Retinal pigment epithelial cell (primary cell): ENCODE measurements around the gene PLD1.
A peak's percentile ranks its signal among the peaks of the same experiment; 100 is the strongest.

Experiments
- DNase-seq: peaks from one replicate; pipeline ENCODE4 v3.0.0-alpha.2; 2010; ENCODE audit warnings: low read depth
- H3K4me3 ChIP-seq: 2 replicates; pipeline ENCODE4 v1.5.1; 2011; ENCODE audit warnings: mild to moderate bottlenecking, low read length, control low read depth, moderate library complexity
- CTCF ChIP-seq: conservative IDR thresholded peaks from 2 replicates; pipeline ENCODE4 v1.5.1; 2011; ENCODE audit warnings: low read depth, low read length, control low read depth, inconsistent platforms

The PLD1 gene

DNA sequence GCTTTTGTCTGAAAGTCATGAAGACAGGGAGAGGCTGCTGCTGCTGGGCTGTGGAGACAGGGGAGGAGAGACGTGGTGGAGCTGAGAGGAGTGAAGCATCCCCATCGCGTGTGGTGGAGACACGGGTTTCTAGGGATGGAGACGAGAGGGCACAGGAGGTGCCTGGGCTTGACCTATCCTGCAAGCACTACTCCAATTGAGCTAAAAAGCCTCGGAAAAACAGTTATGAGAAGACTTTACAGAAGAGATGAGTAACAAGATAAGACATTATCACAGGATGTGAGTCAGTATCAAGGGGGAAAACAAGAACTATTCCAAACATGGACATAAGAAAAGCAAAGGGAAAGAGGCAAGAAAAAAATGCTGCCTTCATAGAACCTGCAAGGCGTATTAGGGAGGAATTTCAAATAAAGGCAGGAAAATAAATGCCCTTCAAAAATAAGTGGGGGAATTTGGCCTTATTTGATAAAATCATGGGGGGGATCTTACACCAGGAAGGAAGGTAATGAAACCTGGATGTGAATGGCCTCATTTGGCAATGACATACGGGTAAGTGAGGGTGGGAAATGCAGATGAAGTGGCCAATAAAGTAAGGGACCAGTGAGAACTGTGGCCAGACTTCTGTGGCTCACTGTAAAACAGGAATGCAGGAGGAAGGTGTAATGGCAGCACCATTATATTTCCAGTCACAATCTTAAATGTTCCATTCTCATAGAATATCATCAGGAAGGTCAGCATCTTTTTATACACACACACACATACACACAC, 97.9 kb downstream of the PLD1 start:
- H3K4me3 ChIP-seq: no peak overlapping the region
- TF ChIP-seq CTCF: no peak
- no peak for DNase-seq

- TF ChIP-seq CTCF: no peak
- DNase-seq: no peak
Measured at GRCh38 chr3:171711461-171712170, 98.7 kb downstream of the PLD1 start.

GRCh38 chr3:171710359-171710758, 99.9 kb downstream of the PLD1 start:
- DNase-seq: no peak
- TF ChIP-seq CTCF: no peak
- no peak overlapping the region for H3K4me3 ChIP-seq

More at GRCh38 chr3:171711461-171712170, 98.7 kb downstream of the PLD1 start:
- H3K4me3 ChIP-seq: no peak overlapping the region

GRCh38 chr3:171704814-171705213, 105.5 kb downstream of the PLD1 start:
- no peak for DNase-seq
- no peak for TF ChIP-seq CTCF
- no peak overlapping the region for H3K4me3 ChIP-seq

DNA sequence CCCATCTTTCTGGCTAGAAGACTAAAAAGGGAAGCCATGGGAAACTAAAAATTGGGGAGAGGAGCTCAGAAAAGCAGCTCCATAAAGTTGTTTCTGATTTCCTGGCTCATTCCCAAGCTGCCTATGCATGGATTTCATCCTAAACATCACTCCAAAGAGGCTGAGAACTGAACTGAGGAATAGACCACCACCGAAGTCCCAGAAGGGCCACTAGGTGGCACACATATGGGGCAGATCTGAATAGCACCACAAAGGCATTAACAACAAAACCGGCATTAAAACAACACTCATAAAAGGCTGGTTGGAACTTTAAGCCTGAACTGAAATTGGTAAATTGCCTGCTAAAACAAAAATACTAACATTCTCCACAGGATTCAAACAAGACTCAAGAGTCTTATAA, 106.3 kb downstream of the PLD1 start:
- H3K4me3 ChIP-seq: no peak overlapping the region
- DNase-seq: no peak
- TF ChIP-seq CTCF: peak; percentile 74

- no peak overlapping the region for H3K4me3 ChIP-seq
- DNase-seq: no peak
Measured at GRCh38 chr3:171703144-171703543, 107.1 kb downstream of the PLD1 start.

More at GRCh38 chr3:171703144-171703543, 107.1 kb downstream of the PLD1 start:
- no peak for TF ChIP-seq CTCF
